HG03565 (cell line): ENCODE data around the gene CLASRP.

Experiments used
- ATAC-seq: cut with Tn5 transposase; IDR thresholded peaks from one replicate; pipeline ENCODE4 v1.9.1; 2021; ENCODE audit warnings: mild to moderate bottlenecking, moderate library complexity; ENCODE audit not compliant: unreplicated experiment

CLASRP gene

DNA sequence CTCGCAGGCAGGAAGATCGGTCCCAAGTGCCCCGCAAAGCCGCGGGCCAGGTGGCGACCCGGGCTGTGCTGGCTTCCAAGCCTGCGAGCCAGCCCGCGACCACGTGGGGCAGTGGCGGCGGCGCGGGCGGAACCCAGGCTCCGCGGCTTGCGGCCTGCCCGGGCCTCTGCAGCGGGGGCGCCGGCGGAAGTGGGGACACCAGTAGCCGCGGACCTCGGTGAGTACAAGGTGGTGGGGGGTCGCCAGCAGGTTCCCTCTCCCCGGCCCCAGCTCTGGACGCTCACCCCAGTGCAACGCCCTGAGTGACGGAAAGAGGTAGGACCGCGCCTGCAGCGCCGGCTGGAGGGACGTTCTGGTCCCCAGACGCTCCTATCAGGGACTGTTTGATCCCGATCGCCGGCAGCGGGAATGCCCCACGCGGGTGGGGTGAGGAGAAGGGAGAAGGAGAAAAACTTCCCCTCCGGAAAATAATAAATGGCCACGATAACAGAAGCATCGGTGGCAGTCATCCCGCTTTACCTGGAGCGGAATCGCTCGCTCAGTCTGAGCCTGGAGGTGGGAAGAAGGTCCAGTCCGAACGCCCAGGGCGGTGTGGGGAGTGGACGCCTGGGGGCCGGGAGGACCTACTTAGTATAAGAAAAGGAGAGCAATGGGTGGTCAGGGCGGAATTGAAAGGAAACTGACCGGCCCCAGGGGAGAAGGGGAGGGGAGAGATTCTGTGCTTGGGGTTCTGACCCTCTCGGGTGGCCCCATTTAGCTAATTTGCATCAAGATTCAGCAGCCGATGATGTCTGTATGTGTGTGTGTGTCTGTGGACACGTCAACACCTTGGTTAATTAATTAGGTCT, 40.4 kb downstream of the CLASRP start, which contains the start of gene GEMIN7:
Gene GEMIN7 (plus strand): TSS at position 198 of the 848 bp plus-strand sequence. CDS start 10,855 bp downstream, outside the sequence.
- no peak for ATAC-seq

DNA sequence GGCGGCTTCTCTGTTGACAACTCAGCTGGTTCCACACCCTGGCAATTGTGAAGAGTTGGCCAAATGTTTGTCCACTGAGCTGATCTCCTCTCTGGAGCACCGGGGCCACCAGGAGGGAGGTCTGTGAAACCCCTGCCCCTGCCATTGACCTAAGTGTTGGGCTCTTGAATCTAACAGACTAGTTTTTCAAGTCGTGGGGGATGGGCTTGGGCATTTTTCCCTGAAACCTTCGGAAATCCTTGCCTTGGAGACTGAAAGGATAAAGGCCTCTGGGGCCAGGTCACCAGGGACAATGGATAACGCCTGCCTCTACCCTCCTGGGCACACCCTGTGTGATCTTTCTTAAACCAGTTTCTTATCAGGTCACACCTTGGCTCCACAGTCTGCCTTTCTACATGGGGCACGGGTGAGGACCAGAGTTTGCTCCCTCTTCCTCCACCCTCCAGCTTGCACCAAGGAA, 41.1 kb downstream of the CLASRP start:
- no peak for ATAC-seq

DNA sequence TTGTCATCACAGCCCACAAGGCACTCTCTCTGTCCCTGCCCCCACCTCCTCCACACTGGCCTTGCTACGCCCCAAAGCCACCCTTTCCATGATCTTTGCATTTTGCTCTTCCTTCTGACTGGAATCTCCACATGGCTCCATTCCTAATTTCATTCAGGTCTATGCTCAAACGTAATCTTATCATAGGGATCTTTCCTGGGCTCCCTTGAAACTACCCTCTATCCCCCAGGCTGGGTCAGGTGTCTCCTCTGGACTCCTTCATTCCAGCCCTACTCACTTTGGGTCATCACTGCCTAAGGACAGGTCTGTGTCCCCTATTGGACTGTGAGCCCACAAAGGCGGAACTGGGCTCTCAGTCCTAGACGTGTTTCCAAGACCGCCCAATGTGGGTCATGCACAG, 43.3 kb downstream of the CLASRP start:
- no peak for ATAC-seq

DNA sequence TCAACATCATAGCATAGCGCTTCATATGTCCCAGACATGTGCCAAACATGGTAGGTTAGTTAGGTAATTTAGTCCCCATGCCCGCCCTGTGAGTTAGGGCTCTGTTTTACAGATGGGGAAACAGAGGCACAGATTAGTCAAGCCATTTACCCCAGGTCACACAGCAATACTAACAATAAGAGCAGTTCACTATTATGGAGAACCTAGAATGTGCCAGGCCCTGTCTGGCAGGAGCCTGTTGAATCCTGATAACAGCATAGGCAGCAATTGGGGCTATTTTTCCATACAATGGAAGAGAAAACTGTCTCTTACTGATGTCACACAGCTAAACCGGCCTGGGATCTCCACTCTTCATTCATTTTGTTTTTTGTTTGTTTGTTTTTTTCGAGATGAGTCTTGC, 47.6 kb downstream of the CLASRP start:
- no peak for ATAC-seq

DNA sequence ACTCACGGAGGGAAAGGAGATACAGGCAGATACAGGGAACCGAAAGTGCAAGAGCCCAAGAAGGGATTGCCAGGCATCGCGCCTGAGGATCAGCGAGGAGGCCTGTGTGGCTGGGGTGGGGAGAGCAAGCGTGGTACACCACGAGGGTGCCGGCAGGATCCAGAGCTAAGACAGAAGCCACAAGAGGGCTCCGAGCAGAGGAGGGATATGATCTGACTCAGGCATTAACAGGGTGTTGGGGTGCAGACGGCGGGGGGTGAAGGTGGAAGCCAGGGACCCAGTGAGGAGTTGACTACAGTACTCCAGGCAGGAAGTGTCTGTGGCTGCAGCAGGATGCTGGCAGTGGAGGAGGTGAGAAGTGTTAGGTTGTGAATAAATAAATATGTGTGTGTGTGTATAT, 48.7 kb downstream of the CLASRP start:
- ATAC-seq = no peak

DNA sequence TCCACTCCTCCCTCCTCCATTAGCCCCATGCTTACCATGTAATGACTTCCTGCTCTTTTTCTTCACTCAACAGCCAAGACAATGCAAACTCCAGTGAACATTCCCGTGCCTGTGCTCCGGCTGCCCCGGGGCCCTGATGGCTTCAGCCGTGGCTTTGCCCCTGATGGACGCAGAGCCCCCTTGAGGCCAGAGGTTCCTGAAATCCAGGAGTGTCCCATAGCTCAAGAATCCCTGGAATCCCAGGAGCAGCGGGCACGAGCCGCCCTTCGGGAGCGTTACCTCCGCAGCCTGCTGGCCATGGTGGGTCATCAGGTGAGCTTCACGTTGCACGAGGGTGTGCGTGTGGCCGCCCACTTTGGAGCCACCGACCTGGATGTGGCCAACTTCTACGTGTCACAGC, 51.2 kb downstream of the CLASRP start:
- ATAC-seq = no peak

DNA sequence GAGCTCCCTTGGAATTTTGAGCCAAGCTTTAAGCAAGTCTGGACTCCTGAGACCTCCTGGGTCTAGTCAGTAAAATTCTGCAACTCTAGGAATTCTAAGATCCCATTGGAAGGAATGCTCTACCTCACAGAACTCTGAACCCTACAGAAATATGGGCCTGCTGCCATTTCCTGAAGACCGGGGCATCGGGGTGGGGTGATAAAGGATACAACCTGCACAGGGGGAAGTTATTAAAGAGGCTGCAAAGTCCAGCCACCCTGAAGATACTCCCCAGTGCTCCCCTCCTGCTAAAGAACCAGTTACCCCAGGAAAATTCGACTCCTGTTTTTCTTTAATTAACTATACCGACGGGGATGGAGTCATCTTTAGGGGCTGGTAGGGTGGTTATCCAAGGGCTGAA, 51.8 kb downstream of the CLASRP start:
- ATAC-seq = no peak

DNA sequence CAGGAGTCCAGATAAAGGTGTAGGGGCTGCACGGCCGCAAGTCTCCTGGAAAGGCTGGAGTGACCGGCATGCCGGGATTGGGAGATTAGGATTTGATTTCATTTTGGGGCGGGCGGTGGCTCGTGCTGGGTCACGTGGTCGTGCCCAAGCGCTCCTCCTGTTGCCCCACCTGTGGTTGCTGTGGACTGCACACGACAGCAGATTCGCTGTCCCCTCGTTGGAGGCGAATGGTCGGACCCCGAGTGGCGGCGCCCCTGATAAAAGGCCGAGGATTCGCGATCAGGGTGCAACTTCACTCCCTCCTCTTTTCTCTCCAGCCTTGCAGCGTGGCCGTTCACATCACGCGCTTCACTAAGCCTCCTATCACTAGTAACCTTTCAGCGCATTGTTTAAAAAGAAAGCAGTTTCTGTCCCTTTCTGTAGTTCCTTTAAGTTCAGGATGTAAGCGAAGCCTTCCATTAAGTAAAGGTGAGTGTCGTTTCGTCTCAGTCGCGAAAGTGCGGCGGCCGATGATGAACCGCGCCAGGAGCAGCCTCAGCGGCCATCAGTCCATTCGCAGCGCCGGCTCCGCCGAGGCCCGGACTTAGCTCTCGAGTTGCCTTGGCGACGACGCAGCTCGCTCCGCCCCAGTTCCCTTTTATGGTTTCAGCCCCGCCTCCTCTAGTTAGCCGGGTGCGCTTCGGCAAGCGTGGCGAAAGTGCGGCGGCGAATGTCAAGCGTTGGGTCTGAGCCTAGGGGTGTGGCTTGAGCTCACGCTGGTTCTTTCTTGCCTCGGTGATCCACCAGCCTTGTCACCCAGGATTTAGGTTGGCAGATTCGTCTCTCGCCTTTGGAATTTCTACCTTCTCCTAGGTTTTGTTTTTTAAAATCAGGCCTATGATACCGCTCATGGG, 52.4 kb downstream of the CLASRP start:
- peak; percentile 46 for ATAC-seq

DNA sequence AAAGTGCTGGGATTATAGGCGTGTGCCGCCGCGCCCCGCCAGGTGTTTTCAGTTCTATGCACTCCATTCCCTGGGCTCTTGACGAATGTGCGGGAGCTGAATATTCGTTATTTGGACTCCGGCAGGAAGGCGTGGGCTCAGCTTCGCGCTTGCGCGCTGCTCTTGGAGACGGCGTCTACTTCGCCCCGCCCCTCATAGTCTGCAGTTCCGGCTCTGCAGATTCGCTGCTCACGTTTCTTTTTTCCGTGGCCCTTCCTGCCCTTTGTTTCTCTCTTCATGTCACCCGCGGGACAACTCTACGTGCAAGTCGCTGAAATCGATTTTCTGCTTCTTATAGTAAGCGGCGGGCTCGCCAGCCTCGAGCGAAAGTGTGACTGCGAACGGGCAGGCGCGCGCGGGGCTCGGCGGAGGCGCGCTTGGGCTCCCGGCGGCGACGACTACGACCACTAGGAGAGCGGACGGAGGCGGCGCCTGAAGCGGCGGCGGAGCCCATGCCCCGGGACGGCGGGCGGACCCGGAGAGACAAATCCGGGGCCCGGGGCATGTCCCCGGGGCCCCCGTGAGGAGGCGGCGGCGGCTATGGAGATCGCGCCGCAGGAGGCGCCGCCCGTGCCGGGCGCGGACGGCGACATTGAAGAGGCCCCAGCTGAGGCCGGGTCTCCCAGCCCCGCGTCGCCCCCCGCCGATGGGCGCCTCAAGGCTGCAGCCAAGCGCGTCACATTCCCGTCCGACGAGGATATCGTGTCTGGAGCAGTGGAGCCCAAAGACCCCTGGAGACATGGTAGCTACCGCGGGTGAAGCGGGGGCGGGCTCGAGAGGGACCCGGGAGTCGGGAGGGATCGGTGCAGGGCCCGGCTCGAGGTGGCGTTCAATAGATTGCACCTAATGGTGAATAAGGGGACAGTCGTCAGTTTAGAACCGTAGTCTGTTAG, 54.2 kb downstream of the CLASRP start, which contains the start of gene PPP1R37:
Gene PPP1R37 (plus strand): TSS at position 433 of the 932 bp plus-strand sequence. CDS start 147 bp downstream, at position 580.
- ATAC-seq = peak; percentile 54

DNA sequence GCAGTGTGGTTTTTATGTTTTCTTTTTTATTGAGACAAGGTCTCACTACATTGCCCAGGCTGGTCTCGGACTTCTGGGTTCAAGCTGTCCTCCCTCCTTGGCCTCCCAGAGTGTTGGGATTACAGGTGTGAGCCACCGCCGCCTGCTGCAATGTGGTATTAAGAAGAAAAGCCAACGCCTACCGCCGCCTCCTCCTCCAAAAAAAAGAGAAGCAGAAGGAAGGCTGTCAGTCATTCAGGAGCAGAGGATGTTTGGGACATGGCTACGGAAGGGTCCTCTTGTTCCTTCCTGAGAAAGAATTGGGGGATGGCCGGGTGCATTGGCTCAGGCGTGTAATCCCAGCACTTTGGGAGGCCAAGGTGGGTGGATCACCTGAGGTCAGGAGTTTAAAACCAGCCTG, 55.3 kb downstream of the CLASRP start:
- ATAC-seq = no peak

DNA sequence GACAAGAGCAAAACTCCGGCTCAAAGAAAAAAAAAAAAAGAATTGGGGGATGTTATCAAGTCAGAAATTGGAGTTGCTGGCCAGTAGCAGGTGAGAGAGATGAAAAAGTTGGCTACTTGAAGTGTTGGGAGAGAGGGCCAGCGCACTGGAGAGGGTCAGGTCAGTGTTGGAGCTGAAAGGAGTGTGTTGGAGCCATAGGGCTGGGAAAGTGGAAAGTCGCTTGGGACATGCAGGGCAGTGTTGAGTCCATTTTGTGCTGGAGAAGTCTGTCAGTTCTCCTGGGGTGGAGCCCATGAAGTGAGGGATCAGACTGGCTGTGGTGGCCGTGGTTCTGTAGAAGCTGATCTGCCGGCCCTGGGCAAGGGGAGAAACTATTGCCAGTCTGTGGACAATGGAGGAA, 55.9 kb downstream of the CLASRP start:
- ATAC-seq = no peak

DNA sequence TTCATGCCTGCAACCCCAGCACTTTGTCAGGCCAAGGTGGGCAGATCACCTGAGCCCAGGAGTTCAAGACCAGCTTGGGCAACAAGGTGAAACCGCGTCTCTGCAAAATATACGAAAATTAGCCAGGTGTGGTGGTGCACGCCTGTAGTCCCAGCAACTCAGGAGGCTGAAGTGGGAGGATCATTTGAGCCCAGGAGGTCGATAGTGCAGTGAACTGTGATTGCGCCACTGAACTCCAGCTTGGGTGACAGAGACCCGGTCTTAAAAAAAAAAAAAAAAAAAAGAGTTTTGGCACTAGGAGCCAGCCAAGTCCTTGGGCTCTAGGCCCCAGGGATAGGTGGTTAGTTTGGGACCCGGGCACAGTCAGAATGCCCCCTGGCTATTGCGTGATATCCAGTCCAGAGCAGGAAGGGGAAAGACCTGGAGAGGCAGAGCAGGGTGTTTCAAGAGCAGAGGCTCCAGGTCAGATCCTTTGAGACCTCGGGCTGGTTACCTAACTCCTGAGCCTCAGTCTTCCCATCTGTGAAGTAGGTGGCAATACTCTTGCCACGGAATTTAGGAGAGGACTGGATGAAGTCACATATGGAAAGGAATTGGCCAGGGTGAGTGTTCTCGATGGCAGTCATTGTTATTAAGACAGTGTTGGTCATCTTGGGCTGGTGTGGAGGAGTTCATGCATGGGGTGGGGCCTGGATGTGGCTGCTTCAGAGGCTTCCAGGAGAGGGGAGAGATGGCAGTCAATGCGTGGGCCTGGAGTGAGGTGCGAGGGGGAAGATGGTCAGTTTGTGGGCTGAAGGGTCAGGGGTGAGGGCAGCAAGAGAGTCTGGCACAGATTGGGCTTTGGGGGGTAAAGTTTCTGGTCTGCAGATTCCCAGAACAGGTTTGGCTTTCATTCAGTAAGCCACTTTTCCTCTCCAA, 56.9 kb downstream of the CLASRP start:
- no peak for ATAC-seq

DNA sequence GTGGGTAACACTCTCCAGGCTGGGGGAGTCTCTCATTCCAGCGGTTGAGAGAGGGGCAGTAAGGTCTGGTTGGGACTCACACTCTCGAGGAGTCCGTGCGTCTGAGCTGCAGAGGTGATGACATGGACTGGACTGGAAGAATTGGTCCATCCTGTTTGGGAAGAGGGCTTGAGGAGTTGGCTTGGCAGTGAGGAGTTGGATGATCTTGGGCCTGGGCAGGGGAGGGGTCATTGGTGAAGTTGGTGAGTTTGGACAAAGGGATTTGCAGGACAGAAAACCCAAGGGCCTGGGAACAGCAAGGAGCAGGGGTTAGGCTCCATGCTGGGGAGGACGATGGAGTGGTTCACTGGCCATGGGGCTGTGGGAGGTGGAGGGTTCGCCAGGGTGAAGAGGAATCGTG, 57.9 kb downstream of the CLASRP start:
- no peak for ATAC-seq

DNA sequence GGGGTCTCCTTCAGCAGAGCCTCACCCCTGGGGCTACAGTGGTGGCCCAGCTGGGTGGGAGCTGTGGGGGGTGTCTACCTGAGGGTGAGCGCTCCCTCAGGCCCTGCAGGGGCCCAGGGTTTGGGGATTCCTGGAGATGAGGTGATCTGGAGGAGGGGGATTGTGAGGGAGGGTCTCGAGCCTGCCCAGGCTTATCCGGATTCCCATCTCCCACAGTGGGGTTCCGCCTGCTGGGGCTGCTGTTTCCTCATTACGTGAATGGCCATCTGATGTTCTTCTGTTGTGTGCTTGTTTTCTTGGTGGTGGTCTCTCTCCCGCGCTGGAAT, 58.6 kb downstream of the CLASRP start:
- ATAC-seq = no peak

DNA sequence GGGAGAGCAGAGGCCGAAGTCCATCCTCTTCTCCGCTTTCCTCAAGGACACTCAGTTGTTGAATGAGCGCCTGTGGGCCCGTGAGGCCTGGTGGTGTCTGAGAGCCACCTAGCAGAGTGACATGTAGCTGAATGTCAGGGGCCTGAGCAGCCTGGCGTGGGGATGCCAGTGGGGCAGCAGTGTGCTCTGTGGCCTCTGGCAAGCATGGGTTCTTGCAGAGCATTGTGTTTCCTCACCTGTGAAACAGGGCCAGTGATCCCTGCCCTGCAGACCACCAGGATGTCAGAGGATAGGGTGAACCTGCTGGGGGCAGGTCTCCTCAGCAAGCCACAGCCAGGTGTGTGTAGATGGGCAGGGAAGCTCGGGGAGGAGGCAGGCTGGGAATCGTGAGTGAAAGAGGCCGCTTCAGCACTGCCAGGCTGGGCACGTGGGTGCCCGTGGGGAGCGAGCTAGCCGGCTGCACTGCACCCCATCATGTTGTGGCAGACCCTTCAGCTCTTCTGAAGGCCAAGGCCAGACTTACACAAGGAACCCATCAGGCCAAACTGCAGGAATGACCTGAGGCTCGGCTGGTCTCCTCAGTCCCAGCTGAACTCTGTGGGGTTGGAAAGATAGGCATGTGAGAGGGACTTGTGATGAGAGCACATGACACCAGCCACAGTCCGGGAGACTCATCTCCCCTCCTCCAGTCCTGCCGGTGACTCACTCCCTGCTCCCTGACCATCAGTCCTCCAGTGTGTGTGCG, 59.1 kb downstream of the CLASRP start:
- ATAC-seq = no peak

DNA sequence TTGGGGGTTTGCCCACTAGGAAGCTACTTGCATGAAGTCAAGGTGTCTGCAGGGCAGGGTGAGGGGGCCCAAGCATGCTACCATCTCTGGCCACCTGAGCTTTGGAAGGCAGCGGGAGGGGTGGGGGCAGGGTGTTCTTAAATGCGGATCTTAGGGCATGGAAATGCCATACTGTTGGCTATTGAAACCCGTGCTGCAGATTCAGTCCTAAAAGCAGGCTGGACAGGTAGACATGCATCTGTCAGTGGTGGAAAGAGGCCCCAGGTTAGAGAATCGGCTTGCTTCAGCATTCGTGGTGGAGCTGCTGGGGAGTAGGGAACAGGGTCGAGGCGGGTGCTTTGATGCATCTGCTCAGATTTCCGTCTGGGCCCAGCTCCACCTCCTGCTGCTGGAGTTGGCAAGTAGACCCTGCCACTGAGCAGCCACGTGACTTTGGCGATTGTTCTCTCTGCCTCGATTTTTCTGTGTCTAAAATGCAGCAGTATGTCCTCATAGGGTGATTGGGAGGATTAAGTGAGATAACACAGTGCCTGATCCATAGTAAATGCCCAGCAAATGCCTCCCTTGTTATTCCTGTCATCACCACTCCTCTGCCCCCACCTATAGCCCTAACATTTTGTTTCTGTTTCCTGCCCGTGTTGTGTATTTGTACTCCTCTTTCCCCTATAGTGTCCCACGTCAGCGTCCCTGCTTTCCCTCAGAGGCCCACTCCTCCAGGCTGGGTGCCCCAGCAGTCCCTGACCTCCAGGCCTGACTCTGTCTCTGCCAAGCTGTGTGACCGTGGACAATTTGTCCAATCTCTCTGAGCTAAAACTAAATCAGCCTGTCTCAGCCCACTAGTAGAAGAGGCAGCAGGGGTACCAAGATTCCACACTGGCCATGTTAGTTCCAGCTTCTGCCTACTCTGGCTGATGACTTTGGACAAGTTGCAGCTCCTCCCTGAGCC, 59.9 kb downstream of the CLASRP start:
- no peak for ATAC-seq

DNA sequence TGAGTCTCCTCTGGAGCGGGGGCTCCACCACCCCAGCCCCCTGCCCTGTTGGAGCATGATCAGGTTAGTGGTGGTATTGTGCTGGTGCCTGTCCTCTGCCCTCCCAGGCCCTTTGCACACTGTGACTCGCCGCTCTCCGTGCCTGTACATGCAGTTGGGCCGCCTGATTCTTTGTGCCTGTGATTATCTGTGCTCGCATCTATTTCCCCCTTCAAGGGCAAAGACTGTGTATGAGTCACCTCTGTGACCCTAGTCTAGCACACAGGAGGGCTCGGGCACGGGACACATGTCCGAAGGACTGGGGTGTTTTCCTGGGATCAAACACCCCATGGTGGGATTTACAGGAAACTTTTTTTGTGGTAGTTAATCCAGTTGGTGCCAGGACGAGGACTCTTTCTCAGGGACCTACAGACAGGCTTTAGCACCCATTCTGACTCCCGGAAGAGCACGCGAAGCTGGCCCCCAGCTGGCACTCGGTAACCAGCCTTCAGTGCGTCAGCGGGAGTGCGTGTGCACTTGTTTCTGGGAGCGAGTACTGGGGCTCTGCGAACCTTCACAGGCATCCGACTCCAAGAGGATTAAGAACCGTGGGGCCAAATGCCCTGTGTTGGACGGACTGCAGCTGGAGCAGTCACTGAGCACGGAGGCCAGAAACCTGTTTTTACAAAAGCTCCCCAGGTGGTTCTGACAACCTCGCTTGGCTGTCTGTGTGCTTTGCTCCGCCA, 60.8 kb downstream of the CLASRP start:
- no peak for ATAC-seq
